AG09319 (cell line): ENCODE data around the gene EPS8L2.

ENCODE experiments used
- DNase-seq: peaks from one replicate; pipeline ENCODE4 v3.0.0-alpha.2; 2010; ENCODE audit warnings: low read depth; ENCODE audit errors: extremely low read depth
- TF ChIP-seq, protein P1 (sequence below): IDR thresholded peaks from 2 replicates; pipeline ENCODE4 v1.5.1; 2011; ENCODE audit warnings: low read depth, mild to moderate bottlenecking, inconsistent platforms, low read length, moderate library complexity

The EPS8L2 gene

DNA sequence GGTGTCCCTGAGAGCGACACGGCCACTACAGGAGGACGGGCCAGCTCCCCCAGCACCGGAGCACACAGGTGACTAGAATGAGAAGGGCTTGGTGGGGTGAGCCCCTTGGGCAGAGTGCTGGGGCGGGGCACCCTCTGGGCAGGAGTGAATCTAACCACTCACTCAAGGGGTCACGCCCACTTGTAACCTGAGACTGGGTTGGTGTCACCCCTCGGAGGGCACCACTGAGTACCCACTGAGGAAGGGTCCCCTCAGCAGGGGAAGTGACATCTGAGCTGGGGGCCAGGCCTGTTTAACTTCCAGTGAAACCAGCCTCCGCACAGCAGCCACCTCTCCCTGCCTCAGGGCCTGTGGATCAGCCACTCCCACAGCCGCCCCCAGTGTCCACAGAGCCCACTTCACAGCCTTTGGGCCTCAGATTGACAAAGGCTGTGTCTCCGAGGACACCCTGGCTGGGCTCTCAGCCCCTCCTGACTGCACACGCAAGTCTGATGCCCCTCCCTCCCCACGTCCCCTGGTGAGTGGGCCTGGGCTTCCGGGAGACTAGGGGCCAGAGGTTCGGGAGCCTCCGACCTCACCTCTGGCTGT, 65.7 kb downstream of the EPS8L2 start:
- TF ChIP-seq, protein P1, sequence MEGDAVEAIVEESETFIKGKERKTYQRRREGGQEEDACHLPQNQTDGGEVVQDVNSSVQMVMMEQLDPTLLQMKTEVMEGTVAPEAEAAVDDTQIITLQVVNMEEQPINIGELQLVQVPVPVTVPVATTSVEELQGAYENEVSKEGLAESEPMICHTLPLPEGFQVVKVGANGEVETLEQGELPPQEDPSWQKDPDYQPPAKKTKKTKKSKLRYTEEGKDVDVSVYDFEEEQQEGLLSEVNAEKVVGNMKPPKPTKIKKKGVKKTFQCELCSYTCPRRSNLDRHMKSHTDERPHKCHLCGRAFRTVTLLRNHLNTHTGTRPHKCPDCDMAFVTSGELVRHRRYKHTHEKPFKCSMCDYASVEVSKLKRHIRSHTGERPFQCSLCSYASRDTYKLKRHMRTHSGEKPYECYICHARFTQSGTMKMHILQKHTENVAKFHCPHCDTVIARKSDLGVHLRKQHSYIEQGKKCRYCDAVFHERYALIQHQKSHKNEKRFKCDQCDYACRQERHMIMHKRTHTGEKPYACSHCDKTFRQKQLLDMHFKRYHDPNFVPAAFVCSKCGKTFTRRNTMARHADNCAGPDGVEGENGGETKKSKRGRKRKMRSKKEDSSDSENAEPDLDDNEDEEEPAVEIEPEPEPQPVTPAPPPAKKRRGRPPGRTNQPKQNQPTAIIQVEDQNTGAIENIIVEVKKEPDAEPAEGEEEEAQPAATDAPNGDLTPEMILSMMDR = no peak

DNA sequence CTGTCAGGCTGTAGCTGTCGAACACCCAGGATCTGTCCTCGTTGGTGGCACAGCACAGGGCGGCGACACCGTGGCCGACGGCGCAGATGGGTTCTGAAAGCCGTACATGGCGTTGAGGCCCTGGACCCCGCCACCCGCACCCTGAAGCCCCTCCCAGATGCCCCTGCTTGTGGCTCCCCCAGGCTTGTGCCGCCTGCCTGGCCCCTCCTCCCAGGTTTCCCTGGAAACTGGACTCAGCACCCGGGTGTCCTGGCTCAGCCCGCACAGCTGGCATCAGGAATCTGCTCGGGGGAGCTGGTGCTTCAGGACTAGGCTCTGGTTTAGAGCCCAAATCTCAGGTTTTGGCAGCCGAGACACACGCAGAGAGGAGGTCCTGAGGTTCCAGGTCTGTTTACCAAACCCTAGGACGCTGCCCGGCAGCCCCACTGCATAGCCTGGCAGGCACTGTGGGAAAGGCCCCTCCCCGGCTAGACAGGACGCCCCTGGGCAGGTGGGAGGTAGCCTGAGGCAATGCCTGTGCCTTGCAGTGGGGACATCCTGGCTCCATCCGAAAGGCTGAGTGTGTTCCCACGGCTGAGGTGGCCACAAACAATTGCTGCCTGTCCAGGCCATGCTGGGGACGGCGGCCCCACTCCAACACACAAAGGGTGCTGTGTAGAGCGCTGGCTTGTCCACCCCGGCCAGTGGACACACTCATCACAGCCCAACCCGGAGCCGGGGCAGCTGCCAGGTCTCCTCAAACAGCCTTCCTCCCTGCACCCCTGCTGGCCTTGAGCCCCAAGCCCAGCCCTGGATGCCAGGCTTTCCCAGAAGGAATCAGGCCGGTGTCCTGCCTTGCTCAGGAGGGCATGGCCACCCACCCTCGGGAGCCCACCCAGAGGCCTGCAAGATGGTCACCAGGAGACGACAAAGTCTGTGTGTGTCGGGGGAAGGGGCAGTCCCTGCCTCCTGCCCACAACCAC, 66.7 kb downstream of the EPS8L2 start:
- no peak for DNase-seq
- TF ChIP-seq, protein P1 = no peak

More for the DNA sequence above, 65.7 kb downstream of the EPS8L2 start:
- DNase-seq = no peak

DNA sequence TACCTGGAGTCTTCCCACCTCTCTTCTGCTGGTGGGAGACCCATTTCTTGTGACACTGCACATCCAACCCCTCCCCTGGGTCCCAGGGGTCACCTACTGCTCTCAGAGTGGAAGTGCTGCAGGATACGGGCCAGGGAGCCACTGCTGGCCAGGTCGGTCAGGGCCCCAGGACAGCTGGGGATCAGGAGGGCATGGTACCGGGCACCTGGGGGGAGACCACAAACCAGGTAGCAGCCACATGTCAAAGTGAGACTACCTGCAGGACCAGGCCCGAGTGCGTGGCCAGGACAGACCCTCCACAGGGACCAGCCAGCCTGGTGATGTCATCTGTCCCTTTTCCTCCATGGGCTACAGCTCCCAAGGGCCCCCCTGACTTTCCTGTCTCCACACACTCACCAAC, 67.4 kb downstream of the EPS8L2 start:
- TF ChIP-seq, protein P1 = no peak
- DNase-seq = no peak

DNA sequence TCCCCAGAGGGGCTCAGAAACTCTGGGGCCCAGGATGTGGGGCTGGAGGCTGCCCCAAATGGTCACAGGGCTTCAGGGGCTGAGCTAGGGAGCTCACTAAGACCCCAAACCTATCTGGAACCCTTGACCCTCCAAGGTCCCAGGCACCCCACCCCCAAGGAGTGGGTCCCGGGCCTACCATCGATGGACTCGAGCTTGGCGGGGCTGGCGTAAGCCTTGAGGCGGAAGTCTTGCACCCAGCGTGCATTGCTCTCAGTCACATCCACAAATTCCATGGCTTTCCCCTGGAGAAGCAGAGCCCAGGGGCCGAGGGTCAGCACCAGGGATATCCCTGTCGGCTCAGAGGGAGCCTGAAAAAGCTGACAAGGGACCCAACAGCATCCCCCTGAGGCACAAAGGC, 67.8 kb downstream of the EPS8L2 start:
- DNase-seq = no peak

DNA sequence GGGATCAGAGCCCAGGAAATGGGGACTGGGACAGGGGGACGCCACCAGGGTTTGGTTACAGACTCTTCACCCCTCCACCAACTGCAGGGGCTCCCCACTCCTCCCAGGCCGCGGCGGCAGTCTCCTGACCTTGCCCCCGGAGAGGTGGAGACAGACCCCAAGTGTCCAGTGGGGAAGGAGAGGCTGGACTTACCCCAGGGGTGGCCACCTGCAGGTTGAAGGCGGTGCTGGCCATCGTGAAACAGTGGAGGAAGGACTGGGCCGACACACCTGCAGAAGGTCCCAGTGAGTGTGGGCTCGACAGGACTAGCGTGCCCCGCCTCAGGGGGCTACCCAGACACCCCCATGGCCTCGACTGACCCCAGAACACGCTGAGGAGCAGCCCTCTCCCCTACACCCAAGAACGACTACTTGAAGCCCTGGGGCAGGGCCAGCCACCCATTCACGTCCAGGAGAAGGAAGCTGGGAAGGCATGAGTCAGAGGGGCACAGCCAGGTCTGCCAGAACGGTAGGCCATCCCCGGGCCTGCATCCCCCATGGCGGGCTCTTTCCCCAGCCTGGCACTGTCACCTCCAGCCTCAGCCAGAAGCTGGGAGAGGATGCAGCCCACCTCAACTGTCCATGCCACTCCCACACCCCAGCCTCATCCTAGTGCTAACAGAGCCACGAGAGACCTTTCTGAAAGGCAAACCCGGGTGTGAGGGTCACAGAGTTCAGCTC, 69.0 kb downstream of the EPS8L2 start:
- DNase-seq = no peak
- TF ChIP-seq, protein P1 = no peak

More for the DNA sequence above, 67.8 kb downstream of the EPS8L2 start:
- TF ChIP-seq, protein P1 = no peak

DNA sequence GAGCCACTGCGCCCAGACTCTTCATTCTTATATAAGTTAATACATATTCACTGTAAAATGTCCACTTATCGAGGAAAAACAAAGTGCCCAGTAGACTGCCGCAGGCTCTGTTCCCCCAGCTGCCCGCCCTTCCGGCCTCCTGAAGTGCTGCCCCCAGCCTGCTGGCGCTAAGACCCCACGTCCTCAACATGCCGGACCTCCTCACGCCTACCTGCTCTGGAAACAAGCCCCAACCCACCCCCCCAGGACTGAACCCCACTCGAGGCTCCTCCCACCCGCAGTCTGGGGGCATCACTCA, 70.2 kb downstream of the EPS8L2 start:
- TF ChIP-seq, protein P1 = no peak
- no peak for DNase-seq
